Inflammatory macrophage treated with lipopolysaccharide for 4 hours (primary cell): ENCODE results near the gene SLC22A15.

ENCODE experiments used
- DNase-seq: peaks from one replicate; pipeline ENCODE4 v3.0.0-alpha.2; 2020

The SLC22A15 gene

DNA sequence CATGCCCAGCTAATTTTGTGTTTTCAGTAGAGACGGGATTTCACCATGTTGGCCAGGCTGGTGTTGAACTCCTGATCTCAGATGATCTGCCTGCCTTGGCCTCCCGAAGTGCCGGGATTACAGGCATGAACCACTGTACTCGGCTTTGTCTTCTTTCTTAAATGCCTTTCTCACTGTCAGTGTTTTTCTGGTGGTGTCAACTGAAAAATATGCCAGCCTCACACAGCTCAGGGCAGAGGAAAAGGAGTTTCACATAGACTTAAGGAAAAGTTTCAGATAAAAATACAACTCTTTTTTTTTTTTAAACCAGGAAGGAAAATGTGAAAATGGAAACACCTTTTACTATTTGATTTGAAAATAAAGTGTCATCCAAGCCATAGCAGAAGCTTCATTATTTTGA, 130.3 kb downstream of the SLC22A15 start:
- DNase-seq: no peak

DNA sequence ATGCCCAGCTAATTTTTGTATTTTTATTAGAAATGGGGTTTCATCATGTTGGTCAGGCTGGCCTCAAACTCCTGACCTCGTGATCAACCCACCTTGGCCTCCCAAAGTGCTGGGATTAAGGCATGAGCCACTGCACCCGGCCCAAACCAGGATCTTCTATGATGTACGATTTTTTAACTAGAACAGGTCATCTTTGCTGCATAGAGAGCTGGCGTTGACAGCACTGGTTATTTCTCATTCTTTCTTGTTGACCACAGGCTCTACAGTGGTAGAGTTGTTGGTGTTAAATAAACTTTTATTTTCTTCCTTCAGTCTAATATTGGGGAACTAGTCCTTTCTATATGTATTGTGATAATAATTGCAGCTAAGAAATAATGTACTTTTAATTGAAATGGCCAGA, 131.1 kb downstream of the SLC22A15 start:
- no peak for DNase-seq

DNA sequence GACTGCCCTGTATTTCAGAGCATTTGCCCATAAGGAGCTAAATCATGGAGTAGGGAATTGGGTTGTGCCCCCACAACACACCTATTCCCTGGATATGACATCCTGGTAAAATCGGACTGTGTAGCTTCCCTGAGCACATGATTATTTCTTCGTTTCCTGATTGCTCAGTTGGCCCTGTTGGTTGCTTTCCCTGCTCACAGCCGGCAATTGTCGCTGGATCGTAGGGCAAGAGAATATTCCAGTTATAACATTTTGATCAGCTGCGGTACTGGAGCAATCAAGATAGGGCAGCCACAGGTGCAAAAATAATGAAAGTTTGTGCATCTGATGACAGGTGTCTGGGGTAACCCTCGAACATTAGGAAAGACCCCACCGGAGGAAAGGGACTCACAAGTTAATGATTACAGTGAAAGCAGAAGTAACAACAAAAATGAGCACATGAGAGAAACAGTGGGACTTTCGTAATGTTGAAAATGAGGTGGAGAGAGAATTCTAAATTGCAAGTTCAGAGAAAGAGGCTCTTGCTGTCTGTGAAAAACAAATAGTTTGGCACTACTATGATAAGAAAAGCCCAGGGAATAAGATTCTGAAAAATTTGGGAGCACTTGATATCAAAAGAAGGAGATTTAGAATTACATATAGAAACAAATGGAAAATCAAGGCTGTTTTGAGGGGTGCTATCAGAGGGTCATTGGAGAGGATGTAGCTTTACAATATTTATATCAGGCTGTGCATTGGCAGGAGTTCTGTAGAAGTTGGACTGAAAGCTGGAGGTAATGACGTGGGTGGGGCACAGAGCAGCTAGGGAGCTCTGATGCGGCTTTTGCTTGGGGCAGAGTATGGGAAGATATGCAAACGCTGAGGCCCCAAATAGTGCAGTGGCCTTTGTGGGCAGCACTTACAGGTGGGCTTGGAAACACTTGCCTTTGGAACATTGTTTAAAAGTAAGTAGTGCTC, 134.5 kb downstream of the SLC22A15 start, which contains the start of gene MAB21L3:
TSS of gene MAB21L3 (plus strand) at position 833 of the 957 bp plus-strand sequence. CDS start 1,217 bp downstream, outside the sequence.
- DNase-seq: peak; percentile 9

DNA sequence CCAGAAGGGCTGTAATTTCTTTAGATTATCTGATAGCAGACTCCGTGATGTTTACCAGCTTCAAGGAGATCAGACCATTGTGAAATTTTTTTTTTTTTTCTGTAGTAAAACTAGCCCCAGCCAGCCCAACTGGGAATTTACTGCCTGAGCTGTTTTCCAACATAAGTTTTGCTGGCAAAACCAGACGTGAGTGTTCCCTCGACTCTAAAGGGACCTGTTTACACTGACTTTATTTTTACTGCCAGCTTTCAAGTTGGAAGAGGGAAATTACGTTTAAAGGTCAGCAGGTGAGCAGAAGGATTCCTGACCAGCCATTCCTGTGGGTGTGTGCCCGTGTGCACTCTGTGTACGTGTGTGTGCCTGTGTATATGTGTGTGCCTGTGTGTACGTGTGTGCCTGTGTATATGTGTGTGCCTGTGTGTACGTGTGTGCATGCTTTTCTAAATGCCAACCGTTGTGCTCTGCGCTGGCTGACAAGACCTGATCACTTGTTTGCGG, 135.3 kb downstream of the SLC22A15 start:
- DNase-seq: no peak

DNA sequence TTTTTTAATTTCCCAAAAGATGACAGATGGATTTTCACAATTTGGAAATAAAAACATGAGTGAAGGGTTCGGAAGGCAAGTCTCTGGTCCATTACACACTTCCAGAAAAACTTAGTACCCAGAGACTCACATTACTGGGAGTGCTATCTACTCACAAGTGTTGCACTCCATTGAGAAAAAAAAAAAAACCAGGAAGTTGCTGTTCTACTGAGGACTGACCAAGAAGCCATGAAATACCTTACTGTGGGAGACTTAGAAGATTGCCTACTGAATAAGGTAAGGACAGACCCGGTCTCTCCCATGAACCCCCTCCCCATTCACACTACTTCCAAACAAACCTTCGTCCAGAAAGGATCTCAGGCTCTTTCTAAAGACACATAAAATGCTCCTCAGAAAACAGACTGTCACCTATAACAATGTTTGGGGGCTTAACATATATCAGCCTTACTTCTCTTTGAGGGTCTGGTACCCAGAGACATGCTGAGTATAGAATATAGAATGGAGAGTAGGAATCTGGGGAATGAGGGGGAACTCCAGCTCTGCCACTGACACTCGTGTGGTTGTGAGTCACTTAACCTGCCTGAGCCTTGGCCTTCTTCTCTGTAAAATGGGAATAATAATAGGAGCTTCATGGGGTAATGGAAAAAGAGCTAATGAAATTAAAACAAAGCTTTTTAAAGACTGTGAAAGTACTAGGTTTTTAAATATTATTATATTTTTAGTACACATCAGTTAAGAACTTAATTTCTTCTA, 136.3 kb downstream of the SLC22A15 start:
- no peak for DNase-seq

DNA sequence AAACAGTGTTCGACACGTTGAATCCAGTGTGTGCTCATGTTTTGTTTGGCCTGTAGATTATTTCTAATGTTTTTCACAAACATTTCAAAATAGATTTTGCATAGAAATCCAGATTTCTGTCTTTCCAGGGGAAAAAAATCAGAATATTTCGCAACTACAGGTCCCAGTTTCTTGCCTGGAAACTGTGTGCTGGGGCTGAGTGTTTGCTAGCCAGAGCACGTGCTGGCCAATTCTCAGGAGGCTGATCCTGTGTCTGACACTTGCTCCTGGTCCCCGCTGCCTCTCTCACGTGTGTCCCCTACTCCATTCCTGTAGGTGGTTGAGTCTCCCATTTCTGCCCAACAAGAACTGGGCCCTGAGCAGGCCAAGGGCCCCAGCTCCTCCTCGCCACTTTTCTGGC, 137.3 kb downstream of the SLC22A15 start:
- no peak for DNase-seq

DNA sequence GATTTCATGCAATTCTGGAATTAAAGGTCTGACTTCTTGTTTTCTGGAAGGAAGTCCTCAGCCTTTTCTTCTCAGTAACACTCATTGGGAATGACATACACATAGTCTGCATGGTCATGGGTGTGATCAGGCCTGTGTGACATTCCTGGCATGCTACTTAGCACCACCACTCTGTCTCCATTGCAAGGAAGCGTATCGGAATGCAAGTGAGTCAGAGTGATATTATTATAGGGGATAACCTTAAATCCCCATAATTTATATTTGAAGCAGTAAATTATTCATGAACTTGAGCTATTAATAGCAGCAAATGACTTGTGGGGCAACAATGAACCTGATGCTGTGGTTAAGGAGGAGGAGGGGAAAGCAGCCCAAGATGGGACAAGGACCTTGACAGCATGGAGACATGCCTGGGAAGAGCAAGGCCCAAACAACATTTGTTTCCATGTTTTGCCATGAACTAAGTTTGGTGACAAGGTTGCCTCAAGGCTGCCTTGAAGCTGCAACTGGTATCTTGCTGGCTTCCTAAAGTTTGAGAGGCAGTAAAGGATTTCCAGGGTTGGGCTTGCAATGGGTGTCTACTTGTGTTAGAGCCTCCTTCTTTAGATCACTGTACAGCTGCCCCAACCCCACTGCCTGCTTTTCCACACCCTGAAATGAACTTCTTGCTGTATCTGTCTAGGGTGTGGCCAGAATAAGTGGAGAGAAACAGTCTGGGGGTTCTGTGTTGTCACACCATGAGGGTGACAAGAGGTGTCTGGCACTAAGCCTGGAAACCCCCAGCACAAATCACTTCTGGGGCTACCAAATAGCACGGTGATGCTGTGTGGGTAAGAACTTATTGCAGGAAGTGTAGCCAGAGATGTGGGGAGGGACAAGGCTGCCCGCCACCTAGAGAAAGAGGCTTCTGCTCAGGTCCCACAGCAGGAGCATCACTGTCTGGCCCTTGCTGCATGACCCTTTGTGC, 139.4 kb downstream of the SLC22A15 start:
- DNase-seq: no peak

DNA sequence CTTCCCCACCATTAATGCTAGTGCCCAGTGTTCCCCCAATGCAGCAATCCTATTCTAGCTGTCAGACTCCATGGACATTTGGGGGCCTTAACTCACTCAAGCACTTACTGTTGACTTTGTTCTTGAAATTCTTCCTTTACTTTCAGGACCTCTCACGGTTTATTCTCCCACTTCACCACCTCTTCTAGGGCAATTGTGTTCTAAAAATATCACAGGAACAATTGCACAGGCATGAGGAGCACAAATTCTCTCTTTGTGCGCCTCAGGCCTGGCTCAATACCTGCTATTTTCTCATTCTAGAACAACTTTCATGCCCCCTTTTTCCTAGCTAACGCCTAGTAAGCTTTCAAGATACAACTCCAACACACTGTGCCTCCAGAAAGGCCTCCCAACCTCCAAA, 142.2 kb downstream of the SLC22A15 start:
- no peak for DNase-seq
